ENCODE measurements around the gene AUTS2.
"Not testable (repeated sequence)": the region's sequence is repeated elsewhere in the genome, so short reads cannot be mapped to it uniquely, and the experiment has no call there.

The AUTS2 gene

GRCh38 chr7:70347463-70348254, 749.4 kb downstream of the AUTS2 start:
- no peak for DNase-seq (ENCODE audit: low read depth in 3 of 3)

- DNase-seq (ENCODE audit: low read depth in 3 of 3): no peak
Observed at GRCh38 chr7:70349031-70349430, 750.8 kb downstream of the AUTS2 start.

DNA sequence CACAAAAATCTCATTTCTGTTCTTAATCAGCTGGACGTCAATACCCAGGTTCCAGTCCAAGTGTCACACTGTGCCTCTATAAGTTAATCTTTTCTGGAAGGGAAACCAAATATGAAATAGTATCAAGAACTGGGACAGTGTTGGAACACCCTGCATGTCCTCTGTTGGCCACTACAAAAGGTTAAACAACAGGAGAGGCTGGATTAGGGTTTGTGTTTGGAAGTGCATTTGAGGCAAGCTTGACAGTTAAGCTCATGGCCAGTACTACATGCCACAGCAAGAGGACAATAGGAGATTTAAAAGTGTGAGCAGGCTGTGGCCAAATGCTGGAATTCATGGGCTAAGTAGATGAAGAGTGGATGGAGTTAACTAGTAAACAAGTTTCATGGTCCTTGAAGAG, 751.5 kb downstream of the AUTS2 start:
- DNase-seq (ENCODE audit: low read depth in 3 of 3): no peak

DNA sequence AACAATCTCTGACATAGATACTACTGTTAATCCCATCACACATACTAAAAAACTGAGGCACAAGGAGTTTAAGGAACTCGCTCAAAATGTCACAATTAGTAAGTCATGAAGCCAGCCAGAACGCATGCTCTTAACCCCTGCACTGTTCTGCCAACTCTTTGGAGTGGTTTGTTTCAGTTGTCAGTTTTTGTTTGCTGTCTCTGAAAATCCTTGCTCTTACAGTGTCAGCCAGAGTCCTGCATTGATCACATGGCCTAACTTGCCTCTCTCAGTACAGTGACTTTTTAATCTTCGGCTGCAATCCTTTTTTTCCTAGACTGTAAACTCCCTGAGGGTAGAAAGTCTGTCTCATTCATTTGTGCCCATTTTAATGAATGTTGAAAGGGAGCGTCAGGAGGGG, 753.8 kb downstream of the AUTS2 start:
- no peak for DNase-seq (ENCODE audit: low read depth in 3 of 3)

GRCh38 chr7:70352906-70353305, 754.6 kb downstream of the AUTS2 start:
- no peak for DNase-seq (ENCODE audit: low read depth in 3 of 3)

- no peak for DNase-seq (ENCODE audit: low read depth in 3 of 3)
Observed at GRCh38 chr7:70353330-70353945, 755.2 kb downstream of the AUTS2 start.

- DNase-seq (ENCODE audit: low read depth in 3 of 3): no peak
Observed at GRCh38 chr7:70353946-70354335, 755.7 kb downstream of the AUTS2 start.

DNA sequence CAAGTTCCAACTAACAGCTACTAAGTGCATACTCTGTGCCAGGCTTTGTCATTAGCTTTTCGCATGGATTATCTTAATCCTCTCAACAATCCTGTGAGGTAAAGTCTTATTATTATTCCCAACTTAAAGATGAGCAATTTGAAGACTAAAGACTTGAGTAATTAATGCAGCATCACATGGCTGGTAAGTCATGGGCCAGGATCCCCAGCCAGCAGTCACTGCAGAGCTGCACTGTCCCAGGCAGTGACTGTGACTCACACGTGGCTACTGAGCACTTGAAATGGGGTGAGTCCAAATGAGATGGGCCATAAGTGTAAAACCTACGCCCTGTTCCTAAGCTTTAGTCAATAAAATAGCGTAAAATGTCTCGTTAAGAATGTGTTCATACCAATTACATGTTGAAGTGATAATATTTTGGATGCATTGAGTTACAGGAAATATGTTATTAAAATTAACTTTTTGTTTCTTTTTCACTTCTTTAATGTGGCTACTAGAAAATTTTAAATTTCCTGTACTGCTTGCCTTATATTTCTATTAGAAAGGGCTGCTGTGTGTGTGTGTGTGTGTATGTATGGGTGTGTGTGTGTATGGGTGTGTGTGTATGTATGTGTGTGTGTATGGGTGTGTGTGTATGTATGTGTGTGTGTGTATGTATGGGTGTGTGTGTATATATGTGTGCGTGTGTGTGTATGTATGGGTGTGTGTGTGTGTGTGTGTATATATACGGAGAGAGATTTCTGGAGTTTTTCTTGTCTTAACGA, 756.3 kb downstream of the AUTS2 start:
- no peak for DNase-seq (ENCODE audit: low read depth in 3 of 3)

DNA sequence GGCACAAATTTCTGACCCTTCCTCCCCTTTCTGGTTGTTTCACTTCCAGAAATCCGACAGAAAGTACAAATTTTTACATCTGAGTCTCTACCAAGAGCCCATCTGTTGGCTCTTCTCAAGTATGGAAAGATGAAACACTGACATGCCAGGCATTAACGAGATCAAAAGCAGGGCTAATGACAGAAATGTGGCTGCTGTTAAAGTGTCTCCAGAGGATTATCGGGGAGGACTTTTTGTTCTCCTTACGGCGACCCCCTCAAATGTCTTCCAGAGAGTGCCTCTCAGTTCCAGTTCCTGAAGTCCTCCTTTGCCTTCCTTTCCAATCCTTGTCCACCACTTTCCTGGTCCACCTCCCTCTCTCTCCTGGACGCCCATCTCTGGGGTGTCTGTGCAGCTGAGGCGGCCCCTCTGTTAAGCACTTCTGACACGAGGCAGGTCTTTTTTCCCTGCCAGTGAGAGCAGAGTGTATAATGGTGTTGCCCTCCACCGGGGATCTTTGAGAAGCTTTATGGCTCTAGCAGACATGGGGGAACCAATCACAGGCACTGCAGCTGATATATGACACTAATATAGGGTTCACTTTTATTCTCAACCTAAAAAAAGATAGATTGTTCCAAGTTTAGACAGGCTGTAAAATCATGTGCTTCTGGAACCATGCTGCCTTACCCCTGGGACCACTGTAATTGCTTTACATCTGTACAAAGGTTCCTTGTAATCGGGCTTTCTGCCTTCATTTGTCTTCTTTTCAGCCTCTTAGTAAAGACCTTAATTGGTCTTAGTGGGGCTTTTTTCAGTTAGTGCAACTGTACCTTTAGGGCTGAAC, 757.1 kb downstream of the AUTS2 start:
- DNase-seq (ENCODE audit: low read depth in 3 of 3): no peak

- DNase-seq (ENCODE audit: low read depth in 3 of 3): no peak
Observed at GRCh38 chr7:70356085-70356786, 758.0 kb downstream of the AUTS2 start.

GRCh38 chr7:70356787-70357328, 758.6 kb downstream of the AUTS2 start:
- DNase-seq (ENCODE audit: low read depth in 3 of 3): no peak

GRCh38 chr7:70360557-70360956, 762.3 kb downstream of the AUTS2 start:
- DNase-seq (ENCODE audit: low read depth in 3 of 3): no peak

DNA sequence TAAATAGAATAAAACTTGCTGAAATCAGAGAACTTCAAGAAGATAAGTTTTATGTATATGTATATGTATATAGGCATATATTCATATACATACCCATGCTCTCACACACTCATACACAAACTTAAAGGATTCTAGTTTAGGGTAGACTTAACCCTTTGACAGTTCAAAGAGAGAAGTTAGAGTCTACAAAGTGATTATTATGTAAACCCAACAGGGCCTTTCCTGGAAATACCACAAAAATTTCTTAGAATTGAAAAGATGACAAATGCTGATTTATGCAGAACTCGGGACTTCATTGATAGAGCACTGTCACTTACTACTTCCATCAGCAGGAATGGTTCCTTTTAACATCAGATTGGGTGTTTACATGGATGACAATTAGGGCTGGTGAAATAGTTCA, 763.5 kb downstream of the AUTS2 start:
- DNase-seq (ENCODE audit: low read depth in 3 of 3): no peak

GRCh38 chr7:70364393-70364792, 766.1 kb downstream of the AUTS2 start:
- not testable (repeated sequence) for DNase-seq (ENCODE audit: low read depth in 3 of 3)

- DNase-seq (ENCODE audit: low read depth in 3 of 3): no peak
Observed at GRCh38 chr7:70371652-70372051, 773.4 kb downstream of the AUTS2 start.

DNA sequence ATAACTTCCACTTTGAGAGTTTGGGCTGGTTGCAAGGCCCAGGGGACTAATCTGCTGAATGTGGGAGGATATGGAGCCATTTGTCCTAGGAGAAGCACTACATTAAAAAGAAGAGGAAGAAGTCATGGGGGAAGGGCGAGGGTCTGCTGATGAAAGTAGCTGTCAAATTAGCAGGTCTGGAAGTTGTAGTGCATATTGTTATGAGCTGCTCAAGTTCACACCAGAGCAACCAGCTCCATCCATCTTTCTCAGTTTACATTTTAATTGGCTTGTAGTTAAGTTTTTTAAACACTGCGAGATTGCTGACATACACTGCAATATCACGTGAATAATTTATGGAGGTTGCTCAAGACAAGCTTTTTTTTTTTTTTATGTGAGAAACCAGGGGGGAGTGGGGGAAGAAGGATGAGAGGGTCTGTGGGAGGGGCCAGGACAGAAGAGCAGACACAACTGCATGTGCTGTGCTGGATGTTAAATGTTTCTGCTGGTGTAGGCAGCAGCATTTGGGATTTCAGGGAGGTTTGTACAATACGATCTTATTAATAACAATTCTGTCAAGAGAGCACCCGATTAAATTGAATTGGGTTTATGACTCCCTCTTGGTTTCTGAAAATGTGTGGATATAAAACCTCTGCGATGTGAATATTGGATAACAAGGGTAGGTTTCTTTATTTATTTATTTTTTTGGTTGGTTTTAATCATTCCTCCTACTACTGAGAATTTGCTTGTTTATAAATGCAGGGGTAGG, 774.7 kb downstream of the AUTS2 start:
- DNase-seq (ENCODE audit: low read depth in 3 of 3): no peak

GRCh38 chr7:70374772-70375533, 776.7 kb downstream of the AUTS2 start:
- DNase-seq (ENCODE audit: low read depth in 3 of 3): no peak

DNA sequence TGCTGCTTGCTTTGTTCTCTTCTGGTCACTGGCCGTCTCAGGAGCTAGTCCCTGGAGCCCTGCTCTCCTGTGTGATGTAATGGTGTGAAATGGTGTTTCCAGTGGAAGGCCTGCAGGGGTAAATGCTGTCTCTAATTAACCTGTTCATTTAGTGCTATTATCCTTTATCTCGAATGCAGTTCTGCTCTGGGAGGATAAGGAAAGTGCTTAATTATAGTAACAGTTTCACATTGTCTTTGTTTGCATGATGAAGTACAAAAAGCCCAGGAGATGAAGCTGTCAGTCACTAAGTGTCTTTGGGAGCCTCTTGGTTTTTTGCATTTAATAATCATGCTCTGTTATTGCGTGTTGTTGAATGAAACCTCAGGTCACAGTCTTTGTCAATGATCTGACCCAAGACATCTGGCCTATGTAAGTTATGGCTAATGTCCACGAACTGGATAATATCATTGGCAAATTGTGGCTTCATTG, 778.3 kb downstream of the AUTS2 start:
- no peak for DNase-seq (ENCODE audit: low read depth in 3 of 3)

GRCh38 chr7:70377957-70378356, 779.7 kb downstream of the AUTS2 start:
- DNase-seq (ENCODE audit: low read depth in 3 of 3): no peak
